AG04449 (cell line): ENCODE data around the gene CDK5RAP2.

Source experiments
- CTCF ChIA-PET: fragments of 350-600 bp; formaldehyde crosslinking; extraction: SDS; loops from one replicate; lab custom pipeline; 2021; ENCODE audit warnings: antibody characterized with exemption; lab: Yijun Ruan, JAX
- POLR2A ChIA-PET: fragments of 400-600, 350-600 bp; formaldehyde crosslinking; extraction: SDS; loops from one replicate; lab custom pipeline; 2020; ENCODE audit warnings: antibody characterized with exemption, inconsistent platforms; lab: Yijun Ruan, JAX
- DNase-seq: peaks from one replicate; pipeline ENCODE4 v3.0.0-alpha.2; 2010; ENCODE audit warnings: low read depth, low spot score
- H3K4me3 ChIP-seq: 2 replicates; pipeline ENCODE4 v1.5.1; 2011; ENCODE audit warnings: low read depth, mild to moderate bottlenecking, control low read depth, low read length
- CTCF ChIP-seq: IDR thresholded peaks from one replicate; pipeline ENCODE4 v1.5.1; 2011; ENCODE audit warnings: mild to moderate bottlenecking, moderate library complexity, low read length, control low read depth, inconsistent platforms; ENCODE audit not compliant: insufficient read depth; ENCODE audit errors: missing control alignments

The CDK5RAP2 gene

GRCh38 chr9:120528829-120529228, 51.1 kb downstream of the CDK5RAP2 start:
- no peak for DNase-seq

GRCh38 chr9:120528327-120528726, 51.6 kb downstream of the CDK5RAP2 start:
- no peak for TF ChIP-seq CTCF

More at GRCh38 chr9:120528829-120529228, 51.1 kb downstream of the CDK5RAP2 start:
- ChIA-PET CTCF (interaction anchor here (1.2 kb wide), 1 partner anchor 8 kb away, joined by 5 read pairs; no protein-coding TSS in a partner anchor), POLR2A (no interaction called here)
- no peak for TF ChIP-seq CTCF
- no peak overlapping the region for H3K4me3 ChIP-seq

GRCh38 chr9:120526534-120526933, 53.4 kb downstream of the CDK5RAP2 start:
- DNase-seq, result no peak
- no peak overlapping the region for H3K4me3 ChIP-seq
- CTCF ChIA-PET, result interaction anchor here (1.2 to 1.3 kb wide), 2 partner anchors 10 to 15 kb away, joined by 3 to 4 read pairs; no protein-coding TSS in a partner anchor
- POLR2A ChIA-PET, result no interaction called here
- no peak for TF ChIP-seq CTCF

More at GRCh38 chr9:120528327-120528726, 51.6 kb downstream of the CDK5RAP2 start:
- ChIA-PET CTCF (interaction anchor here (1.2 kb wide), 1 partner anchor 9 kb away, joined by 5 read pairs; no protein-coding TSS in a partner anchor), POLR2A (no interaction called here)
- no peak overlapping the region for H3K4me3 ChIP-seq
- no peak for DNase-seq

- no peak for DNase-seq
- no peak overlapping the region for H3K4me3 ChIP-seq
- TF ChIP-seq CTCF, result no peak
- ChIA-PET POLR2A (interaction anchor here (0.6 kb wide), 1 partner anchor 253 kb away, joined by 3 read pairs; no protein-coding TSS in a partner anchor), CTCF (interaction anchor here (1.7 kb wide), 1 partner anchor 8 kb away, joined by 5 read pairs; no protein-coding TSS in a partner anchor)
Observed at GRCh38 chr9:120524863-120525262, 55.1 kb downstream of the CDK5RAP2 start.

- DNase-seq, result no peak
- TF ChIP-seq CTCF, result no peak
- ChIA-PET CTCF (interaction anchor here (1.2 to 1.7 kb wide), 3 partner anchors 9 to 23 kb away, joined by 3 to 5 read pairs (median 5); no protein-coding TSS in a partner anchor), POLR2A (interaction anchor here (0.6 kb wide), 1 partner anchor 254 kb away, joined by 3 read pairs; no protein-coding TSS in a partner anchor)
- H3K4me3 ChIP-seq, result no peak overlapping the region
Observed at GRCh38 chr9:120524038-120524437, 55.9 kb downstream of the CDK5RAP2 start.

- CTCF ChIA-PET, result interaction anchor here (0.6 kb wide), 1 partner anchor 10 kb away, joined by 3 read pairs; no protein-coding TSS in a partner anchor
- H3K4me3 ChIP-seq, result no peak overlapping the region
- POLR2A ChIA-PET, result no interaction called here
- TF ChIP-seq CTCF, result no peak
- no peak for DNase-seq
Observed at GRCh38 chr9:120522558-120522957, 57.4 kb downstream of the CDK5RAP2 start.
